ENCODE measurements around the gene BMF. TPM values are rescaled to one million over a fixed set of nuclear protein-coding genes. Genes with fewer than 3 reads are reported as not detected.
"Not testable (repeated sequence)": the region's sequence is repeated elsewhere in the genome, so short reads cannot be mapped to it uniquely, and the experiment has no call there.

BMF gene
- total RNA-seq, 1 donor from 2014 or later: 2.2 TPM

- peaks cover 9 to 17% of the 10 kb centered on the region in 2 donors for H3K4me1 ChIP-seq
- intact Hi-C loops (cut with DNase I): loop anchor here (1.0 kb wide), 1 partner anchor 23 kb away; no protein-coding TSS in a partner anchor
- no peaks in the 10 kb centered on the region for H3K27me3 ChIP-seq
- peak overlapping the region; percentile 20 to 44 for H3K27ac ChIP-seq
- TF ChIP-seq CTCF (IDR thresholded peaks at IDR 0.05): no peak
- peak overlapping the region; percentile 29 to 46 for H3K4me3 ChIP-seq
- DNase-seq (ENCODE audit: low spot score in 2 of 2): peak in 1 of 2 donors; percentile 79
- H3K9me3 ChIP-seq: no peaks in the 10 kb centered on the region
- H3K36me3 ChIP-seq: no peaks in the 10 kb centered on the region
These were observed 26.9 kb downstream of the BMF start for GRCh38 chr15:40081691-40082194.

- Histone ChIP-seq H3K27ac (peak overlapping the region in 1 of 2 donors; percentile 20), H3K9me3 (no peaks in the 10 kb centered on the region), H3K4me1 (peaks cover 9 to 13% of the 10 kb centered on the region in 2 donors), H3K36me3 (no peaks in the 10 kb centered on the region), H3K4me3 (no peak overlapping the region), H3K27me3 (no peaks in the 10 kb centered on the region)
- no peak for TF ChIP-seq CTCF (IDR thresholded peaks at IDR 0.05)
- DNase-seq (ENCODE audit: low spot score in 2 of 2): no peak
- intact Hi-C loops (cut with DNase I): loop anchor here (1.0 kb wide), 1 partner anchor 23 kb away; no protein-coding TSS in a partner anchor
These were observed 27.8 kb downstream of the BMF start for GRCh38 chr15:40080847-40081246.

- intact Hi-C loops (cut with DNase I): no loop called here
- Histone ChIP-seq H3K9me3 (no peaks in the 10 kb centered on the region), H3K4me3 (no peak overlapping the region), H3K27me3 (no peaks in the 10 kb centered on the region), H3K36me3 (no peaks in the 10 kb centered on the region), H3K27ac (no peak overlapping the region), H3K4me1 (peaks cover 9 to 13% of the 10 kb centered on the region in 2 donors)
- TF ChIP-seq CTCF (IDR thresholded peaks at IDR 0.05): no peak
- DNase-seq (ENCODE audit: low spot score in 2 of 2): no peak
These were observed 28.6 kb downstream of the BMF start for GRCh38 chr15:40080104-40080503.

DNA sequence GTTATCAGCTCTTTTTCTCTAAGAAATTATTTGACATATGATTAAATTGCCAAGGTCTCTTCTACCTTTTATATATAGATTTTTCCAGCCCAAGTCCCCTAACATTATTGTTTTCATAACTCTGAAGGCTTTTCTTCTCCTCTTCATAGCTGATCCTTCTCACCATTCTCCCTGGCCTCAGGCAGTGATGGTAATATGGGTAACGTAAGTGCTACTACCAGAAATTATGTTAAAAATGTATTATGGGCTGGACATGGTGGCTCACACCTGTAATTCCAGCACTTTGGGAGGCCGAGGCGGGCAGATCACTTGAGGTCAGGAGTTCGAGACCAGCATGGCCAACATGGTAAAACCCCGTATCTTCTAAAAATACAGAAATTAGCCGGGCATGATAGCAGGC is 29.2 kb downstream of the BMF start:
- peaks cover 9 to 13% of the 10 kb centered on the region in 2 donors for H3K4me1 ChIP-seq
- no peaks in the 10 kb centered on the region for H3K9me3 ChIP-seq
- H3K27ac ChIP-seq: no peak overlapping the region
- no peak for DNase-seq (ENCODE audit: low spot score in 2 of 2)
- H3K4me3 ChIP-seq: no peak overlapping the region
- TF ChIP-seq CTCF (IDR thresholded peaks at IDR 0.05): no peak
- intact Hi-C loops (cut with DNase I): no loop called here
- H3K27me3 ChIP-seq: no peaks in the 10 kb centered on the region
- H3K36me3 ChIP-seq: no peaks in the 10 kb centered on the region

GRCh38 chr15:40075298-40076044 is 33.2 kb downstream of the BMF start:
- Histone ChIP-seq H3K9me3 (no peaks in the 10 kb centered on the region), H3K27ac (no peak overlapping the region), H3K27me3 (no peaks in the 10 kb centered on the region), H3K4me3 (no peak overlapping the region), H3K36me3 (no peaks in the 10 kb centered on the region), H3K4me1 (no peaks in the 10 kb centered on the region)
- intact Hi-C loops (cut with DNase I): no loop called here
- no peak for TF ChIP-seq CTCF (IDR thresholded peaks at IDR 0.05)
- DNase-seq (ENCODE audit: low spot score in 2 of 2): no peak

GRCh38 chr15:40074656-40075055 is 34.0 kb downstream of the BMF start:
- H3K4me3 ChIP-seq; intact Hi-C loops (cut with DNase I); H3K27me3 ChIP-seq; H3K9me3 ChIP-seq; H3K36me3 ChIP-seq; DNase-seq (ENCODE audit: low spot score in 2 of 2); H3K4me1 ChIP-seq; H3K27ac ChIP-seq: not testable (repeated sequence)

DNA sequence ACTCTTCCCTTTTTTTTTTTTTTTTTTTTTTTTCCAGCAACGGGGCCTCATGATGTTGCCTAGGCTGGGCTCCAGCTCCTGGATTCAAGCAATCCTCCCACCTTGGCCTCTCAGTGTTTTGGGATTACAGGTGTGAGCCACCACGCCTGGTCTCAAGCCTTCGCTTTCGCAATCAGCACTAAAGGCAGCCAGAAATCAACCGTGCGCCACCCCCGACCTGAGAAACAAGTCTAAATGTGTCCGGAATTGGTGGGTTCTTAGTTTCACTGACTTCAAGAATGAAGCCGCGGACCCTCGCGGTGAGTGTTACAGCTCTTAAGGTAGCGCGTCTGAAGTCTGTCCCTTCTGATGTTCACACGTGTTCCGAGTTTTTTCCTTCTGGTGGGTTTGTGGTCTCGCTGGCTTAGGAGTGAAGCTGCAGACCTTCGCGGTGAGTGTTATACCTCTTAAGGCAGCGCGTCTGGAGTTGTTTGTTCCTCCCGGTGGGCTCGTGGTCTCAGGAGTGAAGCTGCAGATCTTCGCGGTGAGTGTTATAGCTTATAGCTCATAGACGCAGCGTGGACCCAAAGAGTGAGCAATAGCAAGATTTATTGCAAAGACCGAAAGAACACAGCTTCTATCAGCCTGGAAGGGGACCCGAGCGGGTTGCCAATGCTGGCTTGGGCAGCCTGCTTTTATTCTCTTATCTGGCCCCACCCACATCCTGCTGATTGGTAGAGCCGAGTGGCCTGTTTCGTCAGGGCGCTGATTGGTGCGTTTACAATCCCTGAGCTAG is 34.8 kb downstream of the BMF start:
- intact Hi-C loops (cut with DNase I); H3K9me3 ChIP-seq; H3K4me3 ChIP-seq; H3K36me3 ChIP-seq; H3K27ac ChIP-seq; H3K27me3 ChIP-seq; DNase-seq (ENCODE audit: low spot score in 2 of 2): not testable (repeated sequence)
- peaks cover 7 to 13% of the 10 kb centered on the region in 2 donors for H3K4me1 ChIP-seq
